ENCODE results near the gene DDX10.

GRCh38 chr11:108807262-108807661, 142.4 kb downstream of the DDX10 start:
- TF ChIP-seq CTCF (optimal IDR thresholded peaks at IDR 0.05 in 1 of 3, IDR thresholded peaks at IDR 0.05 in 1 of 3, conservative IDR thresholded peaks at IDR 0.05 in 1 of 3; ENCODE audit: extremely low read depth in 1 of 3, insufficient read depth in 2 of 3, low read length in 3 of 3) (no peak), EZH2 (IDR thresholded peaks at IDR 0.05; ENCODE audit: low read length) (no peak)
